ENCODE measurements around the gene SLCO2A1.

GRCh38 chr3:134029256-134029733, 430 bp downstream of the SLCO2A1 start:
- TF ChIP-seq CTCF (IDR thresholded peaks at IDR 0.05) (no peak), POLR2A (IDR thresholded peaks at IDR 0.05) (no peak), POLR2AphosphoS5 (IDR thresholded peaks at IDR 0.05) (no peak)
